Activated naive CD8-positive, alpha-beta T cell treated with anti-CD3 and anti-CD28 coated beads for 36 hours (primary cell): ENCODE data around the gene RAD50. TPM values are rescaled to one million over a fixed set of nuclear protein-coding genes. Genes with fewer than 3 reads are reported as not detected.
A peak's percentile ranks its signal among the peaks of the same experiment; 100 is the strongest.
"Not testable (repeated sequence)": the region's sequence is repeated elsewhere in the genome, so short reads cannot be mapped to it uniquely, and the experiment has no call there.

Experiments used
- DNase-seq: peaks from one replicate; pipeline ENCODE4 v3.0.0; 2021
- H3K27ac Mint-ChIP-seq: one replicate; pipeline ENCODE4 v1.8.0; 2022; ENCODE audit warnings: mild to moderate bottlenecking, moderate library complexity, mixed read lengths
- H3K27me3 Mint-ChIP-seq: one replicate; pipeline ENCODE4 v1.8.0; 2022; ENCODE audit warnings: mild to moderate bottlenecking, mixed read lengths
- H3K36me3 Mint-ChIP-seq: one replicate; pipeline ENCODE4 v1.8.0; 2021; ENCODE audit warnings: mild to moderate bottlenecking, mixed read lengths
- H3K4me1 Mint-ChIP-seq: one replicate; pipeline ENCODE4 v1.8.0; 2021; ENCODE audit warnings: mixed read lengths
- H3K4me3 Mint-ChIP-seq: one replicate; pipeline ENCODE4 v1.8.0; 2022; ENCODE audit warnings: mild to moderate bottlenecking, moderate library complexity, mixed read lengths
- H3K9me3 Mint-ChIP-seq: one replicate; pipeline ENCODE4 v1.8.0; 2022; ENCODE audit warnings: mixed read lengths
- total RNA-seq, 2 experiments: library from RNA; stranded (reverse); gene quantifications; one replicate each; pipeline ENCODE4 v1.2.3, GENCODE V29; 2021

Gene RAD50
- total RNA-seq, 2 experiments from 2014 or later: 40.7 to 49.1 TPM

DNA sequence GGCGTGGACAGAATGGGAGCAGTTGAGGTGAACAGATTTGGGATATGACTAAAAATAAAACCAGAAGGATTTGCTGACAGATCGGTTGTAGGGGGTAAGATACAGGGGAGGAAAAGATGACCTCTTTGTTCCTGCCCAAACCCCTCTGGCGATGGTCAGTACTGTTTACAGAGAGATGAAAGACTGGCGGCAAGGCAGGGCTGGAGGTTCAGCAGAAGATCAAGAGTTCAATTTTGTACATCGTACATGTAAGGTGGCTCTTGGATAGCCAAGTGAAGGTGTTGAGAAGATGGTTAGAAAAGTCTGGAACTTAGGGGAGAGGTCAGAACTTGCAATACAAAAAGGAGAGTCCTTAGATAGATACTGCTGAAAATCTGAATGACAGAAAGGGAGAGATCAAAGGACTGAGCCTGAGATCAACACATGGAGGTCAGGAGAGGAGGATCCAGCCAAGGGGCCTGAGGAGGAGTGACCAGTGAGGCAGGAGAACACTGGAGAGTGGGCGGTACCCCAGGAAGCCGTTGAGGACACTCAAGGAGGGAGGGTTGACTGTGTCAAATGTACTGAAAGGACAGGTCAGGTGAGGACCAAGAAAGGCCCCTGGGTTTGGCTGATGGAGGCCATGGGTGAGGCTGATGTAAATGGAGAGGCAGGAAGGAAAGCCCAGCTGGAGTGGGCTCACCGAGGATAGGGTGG, 124.2 kb downstream of the RAD50 start:
- Mint-ChIP-seq H3K27ac (no peak overlapping the region), H3K4me3 (no peak overlapping the region), H3K36me3 (no peaks in the 10 kb centered on the region), H3K9me3 (no peaks in the 10 kb centered on the region), H3K4me1 (peaks cover 19% of the 10 kb centered on the region), H3K27me3 (no peaks in the 10 kb centered on the region)
- DNase-seq: no peak

DNA sequence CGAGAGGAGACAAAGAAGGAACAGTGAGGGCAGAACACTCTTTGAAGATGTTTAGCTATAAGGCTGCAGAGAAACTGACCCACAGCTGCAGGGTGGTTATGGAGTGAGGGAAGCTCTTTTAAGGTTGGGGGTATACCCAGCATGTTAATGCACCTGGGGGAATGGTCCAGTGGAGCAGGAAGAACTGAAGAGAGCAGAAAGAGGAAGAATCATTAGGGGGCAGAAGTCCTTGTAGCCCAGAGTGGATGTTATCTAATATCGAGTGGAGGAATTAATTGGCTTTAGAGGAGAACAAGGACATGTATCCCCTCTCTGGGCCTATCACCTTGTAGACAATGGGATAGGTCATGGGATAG, 124.7 kb downstream of the RAD50 start:
- no peak overlapping the region for H3K4me3 Mint-ChIP-seq
- no peak for DNase-seq
- H3K27me3 Mint-ChIP-seq: no peaks in the 10 kb centered on the region
- H3K9me3 Mint-ChIP-seq: no peaks in the 10 kb centered on the region
- no peaks in the 10 kb centered on the region for H3K36me3 Mint-ChIP-seq
- no peak overlapping the region for H3K27ac Mint-ChIP-seq
- peaks cover 20% of the 10 kb centered on the region for H3K4me1 Mint-ChIP-seq

DNA sequence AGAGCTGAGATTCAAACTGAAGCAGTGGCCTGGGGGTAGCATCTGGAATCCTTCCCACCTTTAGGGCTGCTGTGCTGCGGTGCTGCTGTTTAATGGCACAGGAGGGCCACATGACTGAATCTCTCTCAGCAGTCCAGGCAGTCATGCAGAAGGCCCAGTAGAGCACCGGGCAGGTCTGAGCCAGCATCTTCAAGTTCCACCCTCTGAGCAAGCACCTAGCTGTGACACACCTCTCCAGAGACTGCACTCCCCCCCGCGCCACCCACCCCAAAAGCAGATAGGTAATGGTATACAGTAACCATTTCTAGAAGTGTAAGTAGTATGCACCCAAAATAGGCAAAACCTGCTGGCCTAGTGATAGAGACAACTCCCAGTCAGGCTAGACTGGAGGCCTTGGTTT, 125.2 kb downstream of the RAD50 start:
- DNase-seq: no peak
- no peaks in the 10 kb centered on the region for H3K9me3 Mint-ChIP-seq
- no peaks in the 10 kb centered on the region for H3K36me3 Mint-ChIP-seq
- H3K4me1 Mint-ChIP-seq: peaks cover 16% of the 10 kb centered on the region
- H3K4me3 Mint-ChIP-seq: no peak overlapping the region
- H3K27me3 Mint-ChIP-seq: no peaks in the 10 kb centered on the region
- no peak overlapping the region for H3K27ac Mint-ChIP-seq

- H3K27ac Mint-ChIP-seq: no peak overlapping the region
- peaks cover 7% of the 10 kb centered on the region for H3K36me3 Mint-ChIP-seq
- peaks cover 34% of the 10 kb centered on the region for H3K4me1 Mint-ChIP-seq
- no peaks in the 10 kb centered on the region for H3K27me3 Mint-ChIP-seq
- DNase-seq: no peak
- H3K4me3 Mint-ChIP-seq: no peak overlapping the region
- H3K9me3 Mint-ChIP-seq: no peaks in the 10 kb centered on the region
These were observed 127.7 kb downstream of the RAD50 start for GRCh38 chr5:132684491-132684890.

- peaks cover 35% of the 10 kb centered on the region for H3K4me1 Mint-ChIP-seq
- peak overlapping the region; percentile 32 for H3K27ac Mint-ChIP-seq
- peaks cover 7% of the 10 kb centered on the region for H3K36me3 Mint-ChIP-seq
- peak; percentile 63 for DNase-seq
- no peak overlapping the region for H3K4me3 Mint-ChIP-seq
- no peaks in the 10 kb centered on the region for H3K27me3 Mint-ChIP-seq
- no peaks in the 10 kb centered on the region for H3K9me3 Mint-ChIP-seq
These were observed 128.3 kb downstream of the RAD50 start for GRCh38 chr5:132684922-132685720.

DNA sequence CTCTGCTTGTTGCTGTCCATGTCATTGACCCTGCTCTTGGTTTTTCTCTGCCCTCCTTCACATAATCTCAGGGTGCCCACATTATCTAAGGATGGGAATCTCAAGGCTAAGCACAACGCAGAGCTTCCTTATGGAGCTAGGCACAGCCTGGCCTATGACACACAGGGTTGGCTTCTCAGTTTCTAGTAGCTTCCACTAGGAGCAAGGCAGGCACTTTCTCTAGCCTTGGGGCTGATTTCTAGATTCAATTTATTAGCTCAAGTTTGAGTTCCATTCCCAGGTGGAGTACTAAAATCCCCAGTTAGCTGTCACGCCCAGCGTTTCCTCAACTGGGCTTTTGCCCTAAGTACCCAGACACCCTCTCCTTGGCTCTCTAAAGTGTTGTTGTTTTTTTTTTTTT, 129.4 kb downstream of the RAD50 start:
- Mint-ChIP-seq H3K4me3 (no peak overlapping the region), H3K27ac (no peak overlapping the region), H3K4me1 (peaks cover 35% of the 10 kb centered on the region), H3K9me3 (no peaks in the 10 kb centered on the region), H3K27me3 (no peaks in the 10 kb centered on the region), H3K36me3 (peaks cover 7% of the 10 kb centered on the region)
- no peak for DNase-seq

DNA sequence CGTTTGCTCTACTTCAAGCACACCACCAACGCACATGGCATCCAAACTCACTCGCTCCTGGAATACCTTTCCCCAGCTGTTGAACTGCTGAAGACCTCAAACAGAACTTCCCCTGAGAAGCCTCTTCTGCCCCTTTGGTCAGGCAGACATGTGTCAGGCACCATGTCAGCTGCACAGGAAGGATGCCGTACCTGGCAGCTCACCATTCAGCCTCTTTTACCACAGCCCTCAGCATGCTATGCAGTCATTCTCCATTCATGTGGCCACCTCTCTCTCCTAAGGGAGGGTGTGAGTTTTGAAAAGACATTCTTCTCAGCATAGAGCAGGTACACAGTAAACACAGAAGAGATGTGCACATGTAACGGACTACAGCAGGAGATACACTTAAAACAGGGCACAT, 131.2 kb downstream of the RAD50 start:
- H3K27ac Mint-ChIP-seq: peak overlapping the region; percentile 35
- H3K4me3 Mint-ChIP-seq: no peak overlapping the region
- H3K4me1 Mint-ChIP-seq: peaks cover 40% of the 10 kb centered on the region
- H3K9me3 Mint-ChIP-seq: no peaks in the 10 kb centered on the region
- H3K27me3 Mint-ChIP-seq: no peaks in the 10 kb centered on the region
- DNase-seq: peak; percentile 27
- peaks cover 12% of the 10 kb centered on the region for H3K36me3 Mint-ChIP-seq

GRCh38 chr5:132688536-132689339, 132.0 kb downstream of the RAD50 start:
- no peaks in the 10 kb centered on the region for H3K9me3 Mint-ChIP-seq
- DNase-seq: no peak
- no peaks in the 10 kb centered on the region for H3K27me3 Mint-ChIP-seq
- H3K27ac Mint-ChIP-seq: peak overlapping the region; percentile 66
- H3K4me1 Mint-ChIP-seq: peaks cover 40% of the 10 kb centered on the region
- H3K36me3 Mint-ChIP-seq: peaks cover 14% of the 10 kb centered on the region
- no peak overlapping the region for H3K4me3 Mint-ChIP-seq

- no peak for DNase-seq
- no peaks in the 10 kb centered on the region for H3K27me3 Mint-ChIP-seq
- no peaks in the 10 kb centered on the region for H3K9me3 Mint-ChIP-seq
- H3K4me1 Mint-ChIP-seq: peaks cover 38% of the 10 kb centered on the region
- no peak overlapping the region for H3K4me3 Mint-ChIP-seq
- no peak overlapping the region for H3K27ac Mint-ChIP-seq
- H3K36me3 Mint-ChIP-seq: peaks cover 14% of the 10 kb centered on the region
These were observed 132.7 kb downstream of the RAD50 start for GRCh38 chr5:132689513-132689912.

GRCh38 chr5:132690156-132690555, 133.4 kb downstream of the RAD50 start:
- H3K36me3 Mint-ChIP-seq: peaks cover 14% of the 10 kb centered on the region
- H3K27ac Mint-ChIP-seq: no peak overlapping the region
- H3K27me3 Mint-ChIP-seq: no peaks in the 10 kb centered on the region
- H3K9me3 Mint-ChIP-seq: no peaks in the 10 kb centered on the region
- no peak for DNase-seq
- H3K4me3 Mint-ChIP-seq: no peak overlapping the region
- H3K4me1 Mint-ChIP-seq: peaks cover 31% of the 10 kb centered on the region

DNA sequence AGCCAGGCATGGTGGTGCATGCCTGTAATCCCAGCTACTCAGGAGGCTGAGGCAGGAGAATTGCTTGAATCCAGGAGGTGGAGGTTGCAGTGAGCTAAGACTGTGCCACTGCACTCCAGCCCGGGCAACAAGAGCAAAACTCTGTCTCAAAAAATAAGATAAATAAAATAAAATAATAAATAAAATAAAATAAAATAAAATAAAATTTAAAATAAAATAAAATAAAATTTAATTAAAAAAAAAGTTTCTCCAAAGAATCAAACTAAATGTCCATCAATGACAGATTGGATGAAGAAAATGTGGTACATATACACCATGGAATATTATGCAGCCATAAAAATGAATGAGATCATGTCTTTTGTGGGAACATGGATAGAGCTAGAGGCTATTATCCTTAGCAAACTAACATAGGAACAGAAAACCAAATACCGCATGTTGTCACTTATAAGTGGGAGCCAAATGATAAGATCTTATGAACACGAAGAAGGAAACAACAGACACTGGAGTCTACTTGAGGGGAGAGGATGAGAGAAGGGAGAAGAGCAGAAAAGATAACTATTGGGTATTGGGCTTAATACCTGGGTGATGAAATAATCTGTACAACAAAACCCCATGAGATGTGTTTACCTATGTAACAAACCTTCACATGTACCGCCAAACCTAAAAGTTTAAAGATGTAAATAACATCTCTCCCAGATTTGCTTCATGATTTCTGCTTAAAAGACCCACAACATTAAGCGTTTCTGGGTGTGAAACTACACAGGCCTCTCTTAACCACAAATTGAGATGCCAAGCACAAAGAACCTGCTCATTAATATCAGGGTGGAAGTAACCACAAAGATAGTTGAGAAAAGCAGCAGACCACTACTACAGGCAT, 135.2 kb downstream of the RAD50 start:
- not testable (repeated sequence) for DNase-seq, H3K4me3 Mint-ChIP-seq, H3K9me3 Mint-ChIP-seq, H3K27ac Mint-ChIP-seq, H3K27me3 Mint-ChIP-seq
- Mint-ChIP-seq H3K36me3 (peaks cover 14% of the 10 kb centered on the region), H3K4me1 (peaks cover 24% of the 10 kb centered on the region)

DNA sequence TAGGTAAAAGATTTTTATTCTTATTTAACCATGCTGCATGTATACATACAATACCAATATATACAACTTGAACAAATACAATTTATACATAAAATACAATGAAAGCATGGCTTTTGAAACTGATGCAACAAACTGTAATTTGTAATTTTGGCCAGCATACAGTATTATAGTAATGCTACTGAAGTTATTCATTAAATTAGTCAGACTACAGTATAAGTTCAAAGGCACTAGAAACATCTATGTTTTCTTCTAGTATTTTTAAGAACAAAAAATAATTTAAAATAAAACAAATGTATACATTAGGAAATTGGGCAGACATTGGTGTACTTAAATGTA, 135.8 kb downstream of the RAD50 start:
- H3K27me3 Mint-ChIP-seq: no peaks in the 10 kb centered on the region
- no peak overlapping the region for H3K4me3 Mint-ChIP-seq
- no peak for DNase-seq
- no peaks in the 10 kb centered on the region for H3K9me3 Mint-ChIP-seq
- H3K4me1 Mint-ChIP-seq: peaks cover 24% of the 10 kb centered on the region
- H3K27ac Mint-ChIP-seq: no peak overlapping the region
- H3K36me3 Mint-ChIP-seq: peaks cover 14% of the 10 kb centered on the region
